Left hindlimb (tissue), 1 donor: ENCODE data around the gene MGLL.

Experiments
- DNase-seq: peaks from one replicate; pipeline ENCODE4 v3.0.0-alpha.2; 2018

The MGLL gene

GRCh38 chr3:127700406-127700805 lies 121.9 kb downstream of the MGLL start:
- DNase-seq: peak; percentile 16

DNA sequence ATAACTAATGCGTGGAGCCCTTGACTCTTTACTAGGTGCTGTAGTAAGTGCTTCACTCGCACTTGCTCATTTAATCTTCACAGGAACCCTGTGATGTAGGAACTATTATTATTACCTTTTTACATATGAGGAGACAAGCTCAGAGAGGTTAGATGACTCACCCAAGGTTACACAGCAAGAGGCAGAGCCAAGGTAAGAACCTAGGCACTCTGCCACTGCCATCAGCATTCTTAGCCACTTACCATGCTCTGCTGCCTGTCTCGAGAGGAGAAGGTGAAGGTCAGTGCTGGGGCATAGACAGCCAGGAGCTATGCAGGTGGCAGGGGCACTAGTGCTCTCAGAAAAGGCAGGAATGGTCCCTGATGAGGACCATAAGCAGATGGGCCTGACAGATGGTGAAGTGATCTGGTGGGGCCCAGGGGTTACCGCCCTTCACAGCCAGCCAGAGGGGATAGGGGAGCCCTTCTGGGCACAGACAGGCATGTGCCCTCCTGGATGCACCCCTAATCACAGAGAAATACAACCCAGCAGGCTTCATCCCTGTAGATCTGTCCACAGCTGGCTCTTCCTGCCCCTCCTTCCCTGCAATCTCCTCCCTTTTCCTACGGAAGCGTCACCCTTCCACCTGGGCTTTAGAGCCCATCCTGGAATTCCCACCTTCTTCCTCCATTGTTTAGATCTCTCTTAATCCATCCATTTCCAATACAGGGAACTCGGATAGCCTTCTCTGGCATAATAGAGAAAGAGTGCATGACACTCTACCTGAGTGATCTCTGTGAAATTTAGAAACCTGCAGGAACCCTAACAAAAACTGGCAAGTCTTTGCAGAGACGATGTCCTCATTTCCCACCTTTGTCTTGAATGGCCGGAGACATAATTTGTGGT lies 122.7 kb downstream of the MGLL start:
- DNase-seq: peak; percentile 8

- DNase-seq: peak; percentile 38
Measured at GRCh38 chr3:127698691-127699415, 123.5 kb downstream of the MGLL start.

- DNase-seq: no peak
Measured at GRCh38 chr3:127698286-127698685, 124.0 kb downstream of the MGLL start.

- DNase-seq: peak; percentile 88
Measured at GRCh38 chr3:127697551-127698240, 124.6 kb downstream of the MGLL start.

DNA sequence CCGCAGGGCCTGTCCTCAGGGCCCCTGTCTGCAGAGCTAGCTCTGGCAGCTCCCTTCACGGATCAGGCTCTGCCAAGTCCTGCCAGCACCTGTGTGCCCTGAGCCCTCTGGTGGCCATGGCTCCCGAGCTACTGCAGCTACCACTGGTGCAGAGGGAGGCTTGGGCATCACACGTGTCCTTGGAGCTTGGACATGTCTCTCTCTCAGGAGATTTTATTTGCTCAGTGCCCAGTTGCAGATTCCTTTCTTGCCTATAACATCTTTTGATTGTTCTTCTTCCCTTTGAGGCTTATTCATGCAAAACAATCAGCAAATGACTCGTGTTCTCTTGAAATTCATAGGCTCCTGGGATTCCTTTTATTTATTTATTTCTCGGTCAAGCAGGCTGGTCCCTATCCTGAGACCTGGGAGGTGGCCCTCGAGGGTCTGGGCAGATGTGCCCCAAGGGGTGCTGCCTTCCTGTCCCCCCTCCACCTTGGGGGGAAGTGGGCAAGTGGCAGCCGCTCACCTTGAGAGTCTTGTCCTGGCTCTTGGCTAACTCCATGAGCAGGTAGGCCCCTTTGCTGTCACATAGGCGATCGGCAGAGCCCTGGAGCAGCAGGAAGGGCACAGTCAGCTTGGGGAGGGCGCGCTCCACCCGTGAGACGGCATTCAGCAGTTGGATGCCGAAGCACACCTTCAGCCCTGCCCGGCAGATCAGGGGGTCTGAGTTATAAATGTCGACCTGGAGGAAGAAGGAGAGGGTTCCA lies 127.7 kb downstream of the MGLL start:
- peak; percentile 34 for DNase-seq

DNA sequence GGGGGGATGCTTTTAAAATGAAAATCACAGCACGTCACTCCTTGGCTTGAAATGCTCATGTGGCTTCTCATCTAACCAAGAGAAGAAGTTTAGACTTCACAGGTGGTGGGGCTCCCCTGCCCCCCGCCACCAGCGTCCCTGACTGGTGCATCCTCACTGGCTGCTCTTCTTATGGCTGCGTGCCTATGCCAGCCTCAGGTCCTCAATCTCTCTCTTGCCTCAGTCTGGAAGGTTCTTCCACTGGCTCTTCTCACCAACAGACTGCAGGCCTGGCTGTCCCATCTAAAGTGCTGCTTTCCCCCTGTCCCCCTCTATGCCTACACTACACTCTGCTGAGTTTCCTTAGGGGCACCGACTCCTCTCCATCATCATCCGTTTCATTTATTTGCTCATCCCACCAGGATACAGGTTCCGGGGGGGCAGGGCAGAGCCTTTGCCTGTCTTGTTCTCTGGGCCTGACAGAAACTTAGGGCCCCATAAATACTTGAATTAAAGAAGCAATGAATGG lies 128.9 kb downstream of the MGLL start:
- DNase-seq: peak; percentile 23

DNA sequence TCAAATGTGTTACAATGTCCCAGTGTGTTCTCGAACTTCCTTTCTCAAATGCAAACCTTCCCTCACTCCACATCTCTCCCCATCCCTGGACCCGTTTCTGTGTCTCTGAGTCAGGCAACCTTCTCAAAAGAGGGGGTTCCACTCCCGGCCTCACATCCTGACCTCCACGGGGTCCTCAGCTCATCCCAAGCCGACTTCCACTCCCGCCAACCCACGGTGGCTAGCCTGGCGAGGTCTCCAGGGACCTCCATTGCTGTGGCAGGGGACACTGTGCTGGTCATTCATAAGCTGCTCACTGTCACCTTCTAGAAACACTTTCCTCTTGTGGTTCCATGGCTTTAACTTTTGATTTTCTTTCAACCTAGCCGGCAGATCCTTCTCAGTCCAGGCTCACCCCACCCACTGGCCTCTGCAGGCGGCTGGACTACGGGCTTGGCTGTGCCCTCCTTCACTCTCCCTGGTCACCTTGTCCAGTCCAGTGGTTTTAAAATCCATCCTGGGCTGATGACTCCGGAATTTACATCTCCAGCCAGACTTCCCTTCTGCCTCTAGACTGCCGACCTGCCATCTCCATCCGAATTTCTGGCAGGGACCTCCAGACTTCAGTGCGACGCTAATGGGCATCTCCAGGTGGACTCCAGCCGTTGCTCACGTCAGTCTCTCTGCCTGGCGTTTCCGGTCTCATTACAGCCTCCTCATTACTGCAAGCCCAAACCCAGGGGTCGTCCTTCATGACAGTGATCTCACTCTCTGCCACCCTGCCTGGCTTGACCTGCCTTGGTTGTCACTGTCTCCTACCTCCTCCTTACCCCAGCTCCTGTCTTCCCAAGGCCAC lies 129.6 kb downstream of the MGLL start:
- DNase-seq: peak; percentile 9

DNA sequence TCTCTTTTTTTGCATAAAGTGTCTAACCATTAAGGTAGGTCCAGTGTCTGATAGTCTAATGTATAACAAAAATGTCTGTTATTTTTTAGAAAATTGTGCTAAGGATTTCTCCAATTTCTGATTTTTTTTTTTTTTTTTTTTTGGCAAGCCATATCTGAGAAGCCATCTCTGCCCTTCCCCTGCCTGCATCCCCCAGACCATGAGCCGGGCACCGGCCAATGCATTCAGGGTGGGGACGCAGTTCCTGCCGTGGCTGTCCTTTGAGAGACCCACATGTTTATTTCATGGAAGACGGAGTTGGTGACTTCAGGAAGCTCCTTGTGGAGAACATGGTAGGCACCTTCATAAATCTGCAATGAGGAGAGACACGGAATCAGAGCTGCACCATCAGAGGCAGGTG lies 130.3 kb downstream of the MGLL start:
- DNase-seq: peak; percentile 16

DNA sequence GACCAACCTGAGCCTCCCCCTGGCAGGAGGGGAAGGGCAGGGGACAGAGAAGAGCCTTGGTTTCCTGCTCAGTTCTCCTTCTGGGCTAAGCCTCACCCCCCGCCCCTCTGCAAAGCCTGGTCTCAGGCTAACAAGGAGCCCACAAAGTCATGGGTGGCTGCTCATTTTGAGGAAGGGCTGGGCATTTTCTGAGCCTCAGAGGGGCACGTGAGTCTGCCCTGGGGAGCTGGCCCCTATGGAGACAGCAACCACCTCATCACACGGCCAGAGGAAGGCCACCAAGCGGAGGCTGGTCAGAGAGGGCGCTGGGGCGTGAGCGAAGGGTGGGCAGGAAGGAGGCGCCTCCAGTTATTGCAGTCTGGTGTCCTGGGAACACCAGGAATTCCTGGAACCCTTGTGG lies 130.8 kb downstream of the MGLL start:
- DNase-seq: peak; percentile 14

GRCh38 chr3:127690823-127691452 lies 131.4 kb downstream of the MGLL start:
- peak; percentile 31 for DNase-seq

DNA sequence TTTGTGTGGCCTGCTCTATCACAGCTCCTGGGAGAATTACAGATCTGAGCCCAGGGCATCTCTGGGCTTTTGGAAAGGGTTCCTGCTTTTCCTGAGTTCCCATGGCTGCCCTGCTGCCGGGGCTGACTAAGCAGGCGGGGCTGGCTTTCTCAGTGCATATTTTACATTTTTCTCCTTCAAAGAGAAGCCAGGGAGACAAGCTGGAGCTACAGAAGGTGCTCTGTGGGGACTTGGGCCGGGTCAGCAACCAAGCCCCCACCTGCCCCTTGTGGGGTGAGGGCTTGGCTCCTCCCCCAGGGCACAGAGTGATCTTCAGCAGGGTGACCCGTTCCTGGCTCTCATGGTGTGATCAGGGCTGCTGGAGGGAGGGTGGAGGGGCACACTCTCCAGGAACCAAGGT lies 132.2 kb downstream of the MGLL start:
- peak; percentile 45 for DNase-seq

DNA sequence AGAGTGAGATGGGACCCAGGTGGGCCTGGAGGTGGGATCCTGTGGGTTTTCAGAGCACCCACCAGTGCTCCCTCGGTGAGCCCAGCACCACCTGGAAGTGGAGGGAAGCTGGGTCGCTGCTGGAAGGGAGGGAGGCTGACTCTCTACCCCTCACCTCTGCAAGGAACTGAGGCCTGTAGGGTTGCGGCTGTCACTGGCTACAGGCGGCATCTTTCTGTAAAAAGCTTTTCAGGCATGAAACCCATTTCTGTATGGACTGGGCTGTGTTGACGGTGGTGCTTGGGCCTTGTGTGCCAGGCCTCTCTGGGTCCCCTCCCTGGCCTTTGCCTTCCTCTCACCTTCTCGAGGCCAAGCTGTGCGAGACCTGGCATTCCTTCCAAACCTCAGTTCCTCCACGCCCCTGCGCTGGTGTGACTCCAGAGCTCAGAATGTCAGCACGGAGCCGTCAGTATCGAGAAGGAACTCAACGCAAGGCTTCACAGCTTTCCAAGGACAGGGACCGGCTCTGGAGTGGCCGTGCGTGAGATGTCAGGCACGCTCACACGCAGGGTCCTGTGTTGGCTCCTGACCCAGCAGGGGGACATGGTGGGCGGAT lies 133.0 kb downstream of the MGLL start:
- DNase-seq: peak; percentile 19

DNA sequence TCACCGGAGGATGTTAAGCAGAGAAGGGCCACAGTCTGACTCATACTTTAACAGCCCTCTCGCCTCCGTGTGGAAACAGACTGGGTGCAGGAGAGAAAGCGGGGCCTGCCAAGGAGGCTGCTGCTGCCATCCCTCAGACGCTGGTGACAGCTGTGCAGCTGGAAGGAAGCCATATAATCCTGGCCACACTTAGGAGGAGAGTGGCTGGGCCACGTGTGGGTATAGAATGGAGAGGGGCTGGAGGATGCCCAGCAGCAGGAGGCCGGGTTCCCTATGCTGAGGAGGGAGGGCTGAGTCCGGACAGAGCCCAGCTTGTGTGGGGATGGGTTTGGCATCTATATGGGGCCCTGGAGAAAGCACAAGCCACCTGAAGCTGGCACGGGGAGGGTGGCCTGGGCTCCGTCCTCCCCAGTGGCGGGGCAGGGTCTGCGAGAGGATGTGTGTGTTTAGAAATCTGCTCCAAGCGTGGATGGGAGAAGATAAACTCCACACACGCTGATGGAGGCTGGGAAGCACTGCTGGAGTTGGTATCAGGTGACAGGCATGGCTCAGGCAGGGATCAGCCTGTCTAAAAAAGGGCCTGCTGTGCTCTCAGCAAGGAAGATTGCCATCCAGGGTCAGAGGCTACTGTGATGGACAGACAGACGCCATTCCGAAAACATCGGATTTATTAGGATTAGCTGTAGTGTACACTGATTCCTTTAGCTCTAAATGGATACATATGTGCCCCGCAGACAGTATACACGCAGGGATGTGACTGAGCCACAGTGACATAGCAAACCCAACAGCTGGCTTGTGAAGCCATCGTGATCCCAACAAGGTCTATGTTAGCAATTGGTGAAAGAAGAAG lies 133.7 kb downstream of the MGLL start:
- DNase-seq: peak; percentile 62

DNA sequence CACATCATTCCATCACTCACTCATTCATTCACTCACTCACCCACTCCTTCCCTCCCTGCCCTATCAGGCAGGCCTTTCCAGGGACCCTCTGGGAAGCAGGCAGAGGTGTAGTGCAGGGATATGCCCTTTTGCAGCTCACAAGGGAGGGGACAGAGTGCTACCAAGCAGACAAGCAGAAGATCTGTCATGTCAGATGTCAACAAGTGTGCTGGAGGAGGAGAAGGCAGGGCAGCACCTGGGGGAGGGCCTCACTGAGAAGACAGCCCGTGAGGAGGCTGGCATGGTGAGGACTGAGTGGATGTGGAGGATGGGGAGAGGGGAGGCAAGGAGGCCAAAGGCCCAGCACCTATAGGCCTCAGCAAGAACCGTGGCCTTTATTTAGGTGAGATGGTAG lies 134.3 kb downstream of the MGLL start:
- DNase-seq: no peak

DNA sequence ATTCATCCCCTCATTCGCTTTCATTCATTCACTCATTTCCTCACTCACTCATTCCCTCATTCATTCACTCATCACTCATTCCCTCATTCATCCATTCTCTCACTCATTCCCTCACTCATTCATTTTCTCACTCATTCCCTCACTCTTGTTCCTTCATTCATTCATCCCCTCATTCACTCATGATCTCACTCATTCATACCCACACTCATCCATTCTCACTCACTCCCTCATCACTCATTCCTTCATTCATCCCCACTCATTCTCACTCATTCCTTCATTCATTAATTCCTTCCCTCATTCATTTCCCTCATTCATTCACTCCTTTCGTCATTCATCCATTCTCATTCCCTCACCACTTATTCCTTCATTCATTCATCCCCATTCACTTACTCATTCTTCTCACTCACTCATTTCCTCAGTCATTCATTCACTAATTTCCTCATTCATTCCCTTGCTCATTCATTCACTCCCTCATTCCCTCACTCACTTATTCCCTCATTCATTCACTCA lies 135.0 kb downstream of the MGLL start:
- no peak for DNase-seq

- DNase-seq: no peak
Measured at GRCh38 chr3:127686512-127686894, 135.8 kb downstream of the MGLL start.

- peak; percentile 32 for DNase-seq
Measured at GRCh38 chr3:127685708-127686511, 136.4 kb downstream of the MGLL start.
